NK-92 (cell line): Measurements from ENCODE around the gene EVI5L.

Experiments
- DNase-seq: peaks from one replicate; lab custom pipeline; 2025; ENCODE audit not compliant: unreplicated experiment; lab: John Stamatoyannopoulos, UW

The EVI5L gene

GRCh38 chr19:7910321-7911161, 80.5 kb downstream of the EVI5L start:
- DNase-seq: no peak

- no peak for DNase-seq
Measured at GRCh38 chr19:7911508-7912143, 81.6 kb downstream of the EVI5L start.

GRCh38 chr19:7912144-7912696, 82.2 kb downstream of the EVI5L start:
- DNase-seq: no peak

- no peak for DNase-seq
Measured at GRCh38 chr19:7912697-7913564, 82.9 kb downstream of the EVI5L start.

GRCh38 chr19:7913652-7914051, 83.6 kb downstream of the EVI5L start:
- no peak for DNase-seq

- no peak for DNase-seq
Measured at GRCh38 chr19:7914099-7914498, 84.1 kb downstream of the EVI5L start.
